ENCODE measurements around the gene ASMTL. TPM values are rescaled to one million over a fixed set of nuclear protein-coding genes. Genes with fewer than 3 reads are reported as not detected.

Gene ASMTL, protein sequence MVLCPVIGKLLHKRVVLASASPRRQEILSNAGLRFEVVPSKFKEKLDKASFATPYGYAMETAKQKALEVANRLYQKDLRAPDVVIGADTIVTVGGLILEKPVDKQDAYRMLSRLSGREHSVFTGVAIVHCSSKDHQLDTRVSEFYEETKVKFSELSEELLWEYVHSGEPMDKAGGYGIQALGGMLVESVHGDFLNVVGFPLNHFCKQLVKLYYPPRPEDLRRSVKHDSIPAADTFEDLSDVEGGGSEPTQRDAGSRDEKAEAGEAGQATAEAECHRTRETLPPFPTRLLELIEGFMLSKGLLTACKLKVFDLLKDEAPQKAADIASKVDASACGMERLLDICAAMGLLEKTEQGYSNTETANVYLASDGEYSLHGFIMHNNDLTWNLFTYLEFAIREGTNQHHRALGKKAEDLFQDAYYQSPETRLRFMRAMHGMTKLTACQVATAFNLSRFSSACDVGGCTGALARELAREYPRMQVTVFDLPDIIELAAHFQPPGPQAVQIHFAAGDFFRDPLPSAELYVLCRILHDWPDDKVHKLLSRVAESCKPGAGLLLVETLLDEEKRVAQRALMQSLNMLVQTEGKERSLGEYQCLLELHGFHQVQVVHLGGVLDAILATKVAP
- 10 to 100 TPM; 12.5 to 27.3 (median 18.6) TPM for total RNA-seq
- long read RNA-seq, transcript ASMTL-201 (13 exons, 2,027 nt): major isoform, 7 of 13 reads
- long read RNA-seq, partial matches to known transcripts: 3 of 13 reads
- long read RNA-seq, other reads (novel, unspliced or antisense): 3 of 13 reads

DNA sequence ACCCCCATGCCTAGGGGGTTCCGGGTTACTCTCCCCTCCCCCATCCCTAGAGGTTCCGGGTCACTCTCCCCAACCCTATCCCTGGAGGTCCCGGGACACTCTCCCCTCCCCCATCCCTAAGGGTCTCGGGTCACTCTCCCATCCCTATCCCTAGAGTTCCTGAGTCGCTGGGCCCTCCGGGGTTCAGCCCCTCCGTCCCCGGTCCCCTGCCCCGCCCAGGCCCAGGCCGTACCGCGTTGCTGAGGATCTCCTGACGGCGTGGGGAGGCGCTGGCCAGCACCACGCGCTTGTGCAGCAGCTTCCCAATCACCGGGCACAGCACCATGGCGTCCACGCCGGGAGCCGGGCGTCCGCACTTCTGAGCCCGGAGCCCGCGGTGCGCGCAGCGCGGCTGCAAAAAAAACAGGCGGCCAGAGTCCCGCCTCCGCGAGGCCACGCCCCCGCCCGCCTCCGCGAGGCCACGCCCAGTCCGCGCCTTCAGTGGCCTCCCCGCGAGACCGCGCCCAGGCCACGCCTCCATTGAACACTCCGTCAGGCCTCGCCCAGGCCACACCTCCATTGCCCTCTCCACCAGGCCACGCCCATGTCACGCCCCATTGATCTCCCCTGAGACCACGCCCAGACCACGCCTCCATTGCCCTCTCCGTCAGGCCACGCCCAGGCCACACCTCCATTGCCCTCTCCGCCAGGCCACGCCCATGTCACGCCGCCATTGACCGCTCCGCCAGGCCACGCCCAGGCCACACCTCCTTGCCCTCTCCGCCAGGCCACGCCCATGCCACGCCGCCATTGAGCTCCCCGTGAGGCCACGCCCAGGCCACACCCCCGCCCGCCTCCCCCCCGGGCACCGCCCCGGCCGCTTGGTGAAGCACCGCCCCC, at the start of gene ASMTL:
Gene ASMTL, minus strand, starts transcription at position 394 of the 879 bp plus-strand sequence. Its CDS starts 69 bp downstream, at position 325.
- no peaks in the 10 kb centered on the region for H3K4me1 ChIP-seq
- TF ChIP-seq, protein P1, sequence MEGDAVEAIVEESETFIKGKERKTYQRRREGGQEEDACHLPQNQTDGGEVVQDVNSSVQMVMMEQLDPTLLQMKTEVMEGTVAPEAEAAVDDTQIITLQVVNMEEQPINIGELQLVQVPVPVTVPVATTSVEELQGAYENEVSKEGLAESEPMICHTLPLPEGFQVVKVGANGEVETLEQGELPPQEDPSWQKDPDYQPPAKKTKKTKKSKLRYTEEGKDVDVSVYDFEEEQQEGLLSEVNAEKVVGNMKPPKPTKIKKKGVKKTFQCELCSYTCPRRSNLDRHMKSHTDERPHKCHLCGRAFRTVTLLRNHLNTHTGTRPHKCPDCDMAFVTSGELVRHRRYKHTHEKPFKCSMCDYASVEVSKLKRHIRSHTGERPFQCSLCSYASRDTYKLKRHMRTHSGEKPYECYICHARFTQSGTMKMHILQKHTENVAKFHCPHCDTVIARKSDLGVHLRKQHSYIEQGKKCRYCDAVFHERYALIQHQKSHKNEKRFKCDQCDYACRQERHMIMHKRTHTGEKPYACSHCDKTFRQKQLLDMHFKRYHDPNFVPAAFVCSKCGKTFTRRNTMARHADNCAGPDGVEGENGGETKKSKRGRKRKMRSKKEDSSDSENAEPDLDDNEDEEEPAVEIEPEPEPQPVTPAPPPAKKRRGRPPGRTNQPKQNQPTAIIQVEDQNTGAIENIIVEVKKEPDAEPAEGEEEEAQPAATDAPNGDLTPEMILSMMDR (IDR thresholded peaks at IDR 0.05): no peak
- TF ChIP-seq POLR2A (IDR thresholded peaks at IDR 0.05): peak; percentile 92
- peak within 1 kb of the TSS in 2 of 3 donors; percentile 40 to 54 for H3K27ac ChIP-seq
- H3K36me3 ChIP-seq: no peaks in the 10 kb centered on the region
- DNase-seq (peak; percentile 100), ATAC-seq (peak; percentile 88 to 93 (median 90))
- no peaks in the 10 kb centered on the region for H3K27me3 ChIP-seq
- intact Hi-C loops (cut with DNase I): loop anchor here in 1 of 2 donors (10.0 kb wide), 1 partner anchor 122 kb away; no protein-coding TSS in a partner anchor
- WGBS (ENCODE audit: insufficient coverage, low coverage, low lambda C conversion rate, missing lambda C conversion rate): under 1% methylated on average over 18 of the region's 76 CpGs
- peak within 1 kb of the TSS; percentile 59 to 85 (median 75) for H3K4me3 ChIP-seq
- H3K9me3 ChIP-seq: no peaks in the 10 kb centered on the region

DNA sequence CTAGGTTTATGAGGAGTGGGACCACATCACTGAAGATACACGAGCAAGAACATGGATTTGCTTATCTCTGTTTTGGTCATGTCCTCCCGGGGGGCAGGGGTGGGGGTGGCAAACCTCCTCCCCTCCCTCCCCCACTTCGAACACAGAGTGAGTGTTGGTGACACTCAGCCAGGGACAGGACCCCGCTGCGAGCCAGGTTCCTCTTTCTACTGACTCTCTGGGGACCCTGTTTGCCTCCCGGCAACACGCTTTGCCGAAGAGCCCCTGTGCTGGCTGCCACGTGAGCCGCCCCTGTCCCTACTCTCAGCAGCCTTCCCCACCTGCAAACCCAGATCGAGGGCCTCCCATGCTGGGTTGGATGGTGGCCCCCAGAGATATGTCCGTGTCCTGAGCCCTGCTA, 49.5 kb upstream of the ASMTL start:
- no peak overlapping the region for H3K4me3 ChIP-seq
- WGBS (ENCODE audit: insufficient coverage, low coverage, low lambda C conversion rate, missing lambda C conversion rate): 23% methylated on average over 2 of the region's 12 CpGs
- H3K27me3 ChIP-seq: no peaks in the 10 kb centered on the region
- TF ChIP-seq, protein P1 (IDR thresholded peaks at IDR 0.05): no peak
- TF ChIP-seq POLR2A (IDR thresholded peaks at IDR 0.05): no peak
- ATAC-seq (peak in 1 of 4 donors; percentile 6), DNase-seq (peak in 2 of 3 donors; percentile 26 to 39)
- intact Hi-C loops (cut with DNase I): no loop called here
- H3K4me1 ChIP-seq: no peaks in the 10 kb centered on the region
- no peaks in the 10 kb centered on the region for H3K9me3 ChIP-seq
- no peaks in the 10 kb centered on the region for H3K36me3 ChIP-seq
- H3K27ac ChIP-seq: no peak overlapping the region

DNA sequence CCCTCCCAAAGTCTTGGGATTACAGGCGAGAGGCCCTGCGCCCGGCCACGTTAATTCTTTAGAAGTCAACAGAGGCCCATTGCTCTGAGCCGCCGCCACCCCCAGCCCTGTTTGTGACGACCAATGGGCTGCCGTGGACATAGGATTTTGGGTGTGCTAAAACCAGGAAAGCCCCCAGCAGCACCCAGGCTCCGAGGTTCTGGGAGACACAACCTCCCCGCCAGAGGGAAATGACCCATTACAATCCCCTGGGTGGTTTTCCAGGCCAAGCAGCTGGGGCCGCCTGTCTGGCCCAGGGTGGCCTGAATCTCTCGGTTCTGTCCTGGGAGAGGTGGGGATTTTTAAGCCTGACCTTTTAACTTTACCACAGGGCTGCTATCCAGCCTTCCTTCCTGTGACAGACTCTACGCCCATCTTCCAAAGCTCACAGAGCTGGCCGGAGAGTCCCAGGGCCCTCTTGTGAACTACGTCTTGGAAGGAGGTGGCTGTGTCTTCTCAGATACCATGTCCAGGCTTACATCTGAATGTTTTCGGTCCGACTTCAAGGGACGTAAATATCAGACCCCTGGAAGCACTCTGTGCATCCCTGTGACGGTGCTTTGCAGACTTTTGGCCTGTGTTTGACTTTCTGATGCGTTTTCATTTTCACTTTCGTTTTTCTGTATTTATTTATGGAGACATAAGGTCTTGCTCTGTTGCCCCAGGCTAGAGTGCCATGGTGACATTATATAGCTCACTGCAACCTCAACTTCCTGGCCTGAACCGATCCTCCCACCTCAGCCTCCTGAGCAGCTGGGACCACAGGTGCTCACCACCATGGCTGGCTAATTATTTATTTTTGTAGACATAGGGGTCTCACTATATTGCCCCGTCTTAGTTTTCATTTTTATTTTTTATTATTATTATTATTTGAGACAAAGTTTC, 48.3 kb upstream of the ASMTL start:
- ATAC-seq: peak; percentile 53 to 69 (median 56)
- H3K27ac ChIP-seq: peak overlapping the region; percentile 24 to 55 (median 29)
- WGBS (ENCODE audit: insufficient coverage, low coverage, low lambda C conversion rate, missing lambda C conversion rate): 50% methylated on average over 12 of the region's 23 CpGs

More for the DNA sequence above, 48.3 kb upstream of the ASMTL start:
- H3K27me3 ChIP-seq: no peaks in the 10 kb centered on the region
- TF ChIP-seq, protein P1 (IDR thresholded peaks at IDR 0.05): no peak
- no peak for TF ChIP-seq POLR2A (IDR thresholded peaks at IDR 0.05)
- no peaks in the 10 kb centered on the region for H3K4me1 ChIP-seq
- no peaks in the 10 kb centered on the region for H3K9me3 ChIP-seq
- H3K36me3 ChIP-seq: no peaks in the 10 kb centered on the region
- intact Hi-C loops (cut with DNase I): no loop called here
- H3K4me3 ChIP-seq: no peak overlapping the region
- peak in 2 of 3 donors; percentile 39 to 41 for DNase-seq

Measured in right lobe of liver (tissue), 6 donors.